T-helper 2 cell (primary cell): ENCODE data around the gene NUFIP1.
A peak's percentile ranks its signal among the peaks of the same experiment; 100 is the strongest.
"Not testable (repeated sequence)": the region's sequence is repeated elsewhere in the genome, so short reads cannot be mapped to it uniquely, and the experiment has no call there.

ENCODE experiments used
- DNase-seq, 5 experiments: peaks; one replicate each; pipeline versions ENCODE4 v3.0.0 to v3.0.0-alpha.2; 2012 to 2022

The NUFIP1 gene

DNA sequence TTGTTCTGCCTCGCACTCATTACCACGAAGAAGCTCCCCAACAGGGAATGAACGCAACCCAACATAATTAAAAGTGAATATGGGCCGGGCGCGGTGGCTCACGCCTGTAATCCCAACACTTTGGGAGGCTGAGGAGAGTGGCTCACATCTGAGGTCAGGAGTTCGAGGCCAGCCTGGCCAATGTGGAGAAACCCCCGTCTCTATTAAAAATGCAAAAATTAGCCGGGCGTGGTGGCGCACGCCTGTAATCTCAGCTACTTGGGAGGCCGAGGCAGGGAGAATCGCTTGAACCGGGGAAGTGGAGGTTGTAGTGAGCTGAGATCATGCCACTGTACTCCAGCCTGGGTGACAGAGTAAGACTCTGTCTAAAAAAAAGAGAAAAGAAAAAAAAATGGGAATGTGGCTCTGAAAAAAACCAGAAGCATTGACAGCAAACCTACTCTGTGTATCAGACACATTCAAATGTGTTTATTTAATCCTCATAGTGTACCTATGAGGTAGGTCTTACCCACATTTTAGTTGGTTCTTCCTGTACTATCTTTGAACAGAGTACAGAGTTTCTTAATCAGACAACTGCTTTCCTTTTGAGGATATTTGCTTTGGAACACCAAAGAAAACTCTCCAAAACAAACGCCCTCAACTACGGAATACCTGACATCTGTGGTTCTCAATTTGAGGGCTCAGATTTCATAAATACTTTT is 70.0 kb downstream of the NUFIP1 start:
- no peak for DNase-seq

DNA sequence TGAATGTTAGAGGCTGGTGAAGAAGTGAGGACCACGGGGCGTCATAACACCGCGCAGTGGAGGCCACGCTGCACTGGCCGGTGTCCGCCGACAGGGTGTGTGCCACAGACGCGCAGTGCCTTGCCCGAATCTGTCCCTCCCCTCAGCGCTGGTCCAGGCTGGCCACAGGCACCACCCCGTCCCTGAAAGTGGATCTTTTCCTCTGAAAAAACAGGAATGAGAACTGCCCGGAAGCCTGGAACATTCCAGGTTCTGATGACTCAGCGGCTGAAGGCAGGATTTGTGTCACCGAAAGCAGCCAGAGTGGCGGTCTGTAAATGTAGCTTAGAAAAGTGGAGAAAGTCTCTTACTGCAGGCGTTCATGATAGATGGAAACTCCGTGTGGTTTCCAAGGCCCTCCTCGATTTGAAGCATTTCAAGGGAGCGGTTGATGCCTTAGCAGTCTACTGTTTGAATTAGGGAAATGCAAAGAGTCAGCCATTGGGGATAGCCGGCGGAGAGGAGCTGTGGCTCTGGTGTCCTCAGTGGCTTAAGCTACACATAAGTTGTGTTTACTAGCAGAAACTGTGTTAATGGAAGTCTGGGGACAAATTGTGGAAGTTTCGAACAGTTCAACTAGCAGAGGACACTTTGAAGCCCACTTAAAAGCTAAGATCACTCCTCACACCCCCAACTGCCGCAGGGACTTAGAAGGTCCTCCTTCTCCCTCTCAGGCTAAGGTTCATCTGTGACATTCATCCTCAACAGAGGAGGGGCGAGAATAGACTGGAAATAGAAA is 70.8 kb downstream of the NUFIP1 start:
- DNase-seq = peak in 4 of 5 experiments; percentile 58 to 91 (median 68)

GRCh38 chr13:44917589-44918325 is 71.5 kb downstream of the NUFIP1 start:
- DNase-seq = peak; percentile 89 to 97 (median 95)

- DNase-seq = no peak
These were observed 76.8 kb downstream of the NUFIP1 start for GRCh38 chr13:44912278-44913016.

GRCh38 chr13:44908712-44909111 is 80.6 kb downstream of the NUFIP1 start:
- DNase-seq = peak in 1 of 5 experiments; percentile 11

- no peak for DNase-seq
These were observed 81.0 kb downstream of the NUFIP1 start for GRCh38 chr13:44908266-44908665.

DNA sequence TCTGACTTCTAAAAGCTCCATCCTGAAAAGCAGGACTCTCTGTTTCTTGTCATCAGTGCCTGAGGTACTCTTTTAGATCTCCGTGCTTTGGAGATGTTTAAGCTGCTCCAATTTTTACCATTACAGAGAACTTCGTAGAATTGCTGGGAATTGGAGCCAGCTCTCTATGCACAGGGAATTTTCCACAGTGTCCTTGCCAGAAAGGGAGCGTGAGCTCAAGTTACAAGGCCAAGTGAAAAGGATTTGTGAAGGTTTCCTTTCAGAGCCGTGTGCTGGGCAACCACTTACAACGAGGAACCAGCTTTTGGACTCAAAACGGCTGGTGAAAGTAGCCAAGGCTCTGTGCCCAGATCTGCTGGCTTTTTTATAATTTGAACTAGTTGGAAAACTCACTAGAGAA is 82.6 kb downstream of the NUFIP1 start:
- no peak for DNase-seq

DNA sequence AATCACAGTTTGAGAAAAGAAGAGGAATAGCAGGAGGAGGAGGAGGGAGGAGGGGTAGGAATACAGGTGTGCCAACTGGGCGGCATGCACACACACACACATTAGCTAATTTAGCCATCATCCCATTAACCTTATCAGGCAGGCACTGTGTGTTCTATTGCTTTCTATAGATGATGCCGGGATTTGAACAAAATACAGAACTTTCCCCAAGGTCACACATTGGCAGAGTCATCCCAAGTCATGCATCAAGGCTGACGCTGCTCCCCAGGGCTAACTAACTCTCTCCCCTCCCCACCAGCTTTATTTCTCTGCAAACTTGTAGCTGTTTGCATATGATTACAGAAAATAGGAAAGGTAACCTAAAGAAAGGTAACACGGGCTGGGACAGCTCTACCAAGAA is 83.0 kb downstream of the NUFIP1 start:
- no peak for DNase-seq

- no peak for DNase-seq
These were observed 83.7 kb downstream of the NUFIP1 start for GRCh38 chr13:44905556-44905955.

DNA sequence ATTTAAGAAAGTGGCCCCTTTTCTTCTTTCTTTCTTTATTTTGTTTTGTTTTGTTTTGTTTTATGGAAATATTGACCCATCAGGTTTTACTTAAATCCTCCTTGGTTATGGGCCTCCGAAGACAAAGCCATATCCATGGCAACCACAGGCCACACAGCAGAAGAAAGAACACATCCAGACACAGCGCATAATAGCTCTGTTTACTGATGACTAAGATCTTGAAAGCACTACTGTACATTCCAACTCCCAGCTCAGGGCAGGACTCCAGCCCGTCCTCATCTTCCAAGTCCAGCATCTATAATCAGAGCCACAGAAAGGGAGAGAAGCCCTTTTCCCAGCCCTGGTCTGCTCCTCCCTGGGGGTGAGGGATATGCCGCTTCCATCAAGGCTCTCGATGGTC is 84.3 kb downstream of the NUFIP1 start:
- no peak for DNase-seq

DNA sequence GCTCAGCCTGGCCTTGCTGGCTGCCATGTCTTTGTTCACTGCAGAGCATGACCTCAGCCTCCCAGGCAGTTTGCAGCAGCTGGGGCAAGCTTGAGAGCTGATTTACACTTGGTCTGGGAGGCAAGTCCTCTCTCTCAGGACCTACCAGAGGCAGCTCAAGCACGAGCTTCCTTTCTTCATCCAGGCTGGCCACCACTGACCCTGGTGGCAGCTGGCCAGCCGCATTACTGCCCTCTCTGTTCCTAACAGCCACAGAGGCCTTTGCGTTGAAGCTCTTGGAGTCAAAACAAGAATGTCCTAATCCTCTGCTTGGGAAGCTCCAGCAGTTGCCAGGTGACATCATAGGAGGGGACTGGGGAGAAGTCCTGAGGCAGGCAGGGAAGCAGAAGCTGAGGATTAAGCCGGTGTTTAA is 85.7 kb downstream of the NUFIP1 start:
- no peak for DNase-seq

GRCh38 chr13:44902738-44903137 is 86.5 kb downstream of the NUFIP1 start:
- no peak for DNase-seq

DNA sequence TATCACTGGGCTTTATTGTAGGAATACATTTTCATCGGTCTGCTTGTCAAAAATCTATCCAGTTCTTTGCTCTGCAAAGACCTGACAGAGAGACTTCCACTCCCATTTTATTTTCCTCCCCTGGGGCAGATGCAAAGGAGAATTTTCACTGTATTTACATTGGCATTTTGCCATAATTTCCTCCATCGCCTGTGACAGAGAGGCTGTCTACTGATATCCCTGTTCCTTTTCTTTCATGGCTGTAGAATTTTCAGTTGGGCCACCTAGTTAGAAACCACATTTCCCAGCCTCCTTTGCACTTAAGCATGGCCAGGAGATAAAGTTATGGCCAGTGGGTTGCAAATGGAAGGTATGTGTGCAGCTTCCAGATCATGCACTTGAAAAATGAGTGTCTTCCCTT is 89.3 kb downstream of the NUFIP1 start:
- no peak for DNase-seq

DNA sequence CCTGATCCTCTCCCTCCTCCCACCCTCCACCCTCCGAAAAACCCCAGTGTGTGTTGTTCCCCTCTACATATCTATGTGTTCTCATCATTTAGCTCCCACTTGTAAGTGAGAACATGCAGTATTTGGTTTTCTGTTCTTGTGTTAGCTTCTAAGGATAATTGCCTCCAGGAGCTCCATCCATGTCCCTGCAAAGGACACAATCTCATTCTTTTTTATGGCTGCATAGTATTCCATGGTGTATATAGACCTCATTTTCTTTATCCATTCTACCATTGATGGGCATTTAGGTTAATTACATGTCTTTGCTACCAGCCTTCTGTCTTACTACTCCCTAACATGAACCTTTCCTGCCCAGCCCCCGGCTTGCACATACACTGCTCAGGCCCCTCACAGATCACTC is 91.0 kb downstream of the NUFIP1 start:
- not testable (repeated sequence) for DNase-seq

DNA sequence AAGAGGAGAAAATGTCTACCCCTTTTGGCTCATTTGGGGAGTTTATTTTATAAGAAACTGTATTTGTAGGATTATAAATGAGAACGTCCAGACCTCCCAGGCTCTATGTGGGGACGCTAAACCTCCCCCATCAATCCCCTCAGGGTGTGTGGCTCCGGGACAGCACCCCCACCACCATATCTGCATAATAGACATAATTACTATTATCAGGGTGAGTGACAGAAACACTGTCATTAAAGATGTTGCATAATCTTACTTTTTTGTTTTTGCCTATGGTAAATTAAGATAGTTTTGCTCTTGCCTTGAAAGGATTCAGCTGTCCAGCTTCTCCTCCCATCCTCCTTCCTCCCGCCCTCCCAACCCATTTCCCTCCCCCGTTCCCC is 93.3 kb downstream of the NUFIP1 start:
- no peak for DNase-seq

- no peak for DNase-seq
These were observed 93.9 kb downstream of the NUFIP1 start for GRCh38 chr13:44895264-44895952.

DNA sequence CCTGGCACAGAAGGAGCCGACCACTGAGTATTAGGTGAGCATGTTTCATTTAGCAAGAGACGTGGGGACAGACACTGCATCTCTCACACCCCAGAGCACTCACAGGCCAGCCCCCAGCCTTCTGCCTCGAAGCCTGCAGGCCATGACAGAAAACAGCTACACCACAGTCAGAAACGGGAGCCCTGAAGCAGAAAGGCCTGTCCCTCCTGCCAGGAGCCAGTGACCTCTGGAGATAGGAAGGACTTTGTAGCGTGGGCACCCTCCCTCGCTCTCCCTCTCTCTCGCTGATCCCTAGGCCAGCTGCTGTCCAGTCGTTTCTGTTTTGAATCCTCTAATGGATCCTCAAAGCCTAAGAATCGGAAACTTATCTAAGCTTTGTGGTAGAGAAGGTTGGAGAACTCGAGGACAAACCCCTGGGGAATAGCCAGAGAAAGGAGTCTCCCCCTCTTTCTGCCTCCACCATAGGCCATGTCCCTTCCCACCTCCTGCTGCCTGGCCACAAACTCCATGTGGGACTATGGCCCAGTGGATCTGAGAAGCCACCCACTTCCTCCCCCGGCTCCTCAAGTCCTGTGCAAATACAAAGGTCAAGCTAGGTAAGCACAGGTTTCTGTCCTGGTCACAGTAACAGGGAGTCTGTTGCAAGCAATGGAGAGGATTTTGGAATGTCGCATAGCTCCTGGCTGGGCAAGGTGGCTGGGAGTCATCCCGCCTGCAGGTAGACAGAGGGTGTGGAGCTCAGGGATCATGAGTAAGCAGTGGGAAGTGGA is 95.1 kb downstream of the NUFIP1 start:
- no peak for DNase-seq
